NCI-H2227 treated with DMSO at 0.1 percent for 48 hours (cell line): Measurements from ENCODE around the gene LRRC4.
A peak's percentile ranks its signal among the peaks of the same experiment; 100 is the strongest.

ENCODE experiments used
- DNase-seq: peaks from one replicate; lab custom pipeline; 2025; lab: John Stamatoyannopoulos, UW

The LRRC4 gene

DNA sequence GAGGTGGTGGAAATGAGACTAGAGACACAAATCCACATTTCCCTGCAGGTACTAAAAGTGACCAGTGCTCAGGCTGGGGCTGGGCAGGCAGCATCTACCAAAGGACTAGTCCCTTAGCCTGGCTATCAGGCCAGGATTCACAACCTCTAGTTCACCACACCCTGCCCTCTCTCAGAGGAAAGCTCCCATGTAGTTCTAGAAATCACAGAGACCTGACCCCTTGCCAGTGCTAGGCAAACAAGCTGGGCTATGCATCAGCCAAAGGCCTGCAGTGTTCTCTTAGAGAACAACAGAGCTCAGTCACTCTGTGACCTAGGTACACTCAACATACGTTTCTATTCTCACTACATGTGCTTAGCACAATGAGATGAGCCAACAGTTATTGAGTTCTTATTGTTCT lies 26.7 kb upstream of the LRRC4 start:
- no peak for DNase-seq

DNA sequence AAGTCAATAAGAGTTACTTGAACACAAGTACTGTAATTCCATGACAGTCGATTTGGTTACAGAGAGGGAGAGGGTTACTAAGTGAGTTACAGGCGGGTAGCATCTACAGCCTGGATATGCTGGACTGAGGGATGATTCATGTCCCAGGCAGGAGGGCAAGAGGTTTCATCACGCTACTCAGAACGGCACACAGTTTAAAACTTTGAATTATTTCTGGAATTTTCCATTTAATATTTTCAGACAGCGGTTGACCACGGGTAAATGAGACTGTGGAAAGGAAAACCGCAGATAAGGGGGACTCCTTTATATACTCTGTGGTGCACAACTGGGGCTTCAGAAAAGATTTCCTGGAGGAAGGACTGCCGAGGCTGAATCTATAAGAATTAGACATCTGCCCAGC lies 25.7 kb upstream of the LRRC4 start:
- no peak for DNase-seq

- no peak for DNase-seq
Measured at GRCh38 chr7:128055637-128056036, 24.4 kb upstream of the LRRC4 start.

DNA sequence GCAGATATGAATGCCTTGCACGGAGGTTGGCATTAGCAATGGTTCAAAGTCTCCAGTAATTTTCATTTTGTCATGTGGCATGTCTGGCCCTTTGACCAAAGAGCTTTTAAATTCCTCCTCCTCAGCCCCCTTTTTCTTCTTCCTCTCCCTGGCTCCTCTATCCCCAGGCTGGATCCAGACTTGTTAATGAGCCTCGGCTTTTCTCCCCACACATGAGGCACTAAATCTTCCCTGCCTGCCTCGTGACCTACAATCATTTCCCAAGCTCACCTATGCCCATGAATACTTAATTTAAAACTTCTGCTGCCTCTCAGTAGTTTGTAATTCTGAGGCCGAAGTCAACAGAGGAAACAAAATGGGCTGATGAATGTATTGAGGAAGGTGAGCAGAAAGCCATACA lies 23.3 kb upstream of the LRRC4 start:
- DNase-seq: no peak

DNA sequence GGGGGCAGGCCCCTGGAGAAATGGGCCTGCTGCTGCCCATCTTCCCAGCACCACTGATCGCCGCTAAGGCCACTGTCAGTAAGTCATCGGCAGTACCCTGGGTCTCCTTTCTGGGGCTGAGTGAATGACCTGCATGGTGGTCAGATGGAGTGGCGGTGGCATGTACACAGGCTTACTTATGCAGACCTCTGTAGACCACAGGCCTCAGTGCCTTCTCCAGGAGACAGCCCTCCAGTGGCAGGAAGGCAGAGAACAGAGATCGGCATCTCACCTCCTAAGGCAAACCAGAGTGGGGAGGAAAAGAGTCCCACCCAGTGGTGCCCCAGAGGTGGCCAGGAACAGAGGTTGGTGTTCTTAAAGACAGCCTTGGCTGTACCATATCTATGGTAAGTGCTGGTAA lies 22.8 kb upstream of the LRRC4 start:
- no peak for DNase-seq

- peak; percentile 41 for DNase-seq
Measured at GRCh38 chr7:128053023-128053422, 21.8 kb upstream of the LRRC4 start.

DNA sequence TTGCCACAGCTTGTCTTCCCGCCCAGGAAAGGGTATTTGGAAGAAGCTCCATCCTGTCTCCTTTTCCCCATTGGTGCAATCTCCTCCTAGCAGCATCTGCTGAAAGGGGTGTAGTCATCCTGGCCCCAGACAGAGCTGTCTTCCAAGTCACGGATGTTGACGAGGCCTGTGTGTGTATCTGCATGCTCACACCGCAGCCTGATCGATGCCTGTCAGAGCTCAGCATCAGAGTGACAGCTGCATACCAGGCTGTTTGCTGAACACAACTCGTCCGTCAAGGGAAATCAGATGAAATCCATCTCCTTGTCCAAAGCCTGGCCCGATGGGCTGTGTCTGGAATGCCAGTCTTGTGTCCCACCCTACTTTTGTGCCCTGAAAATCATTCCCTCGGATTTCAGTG lies 21.2 kb upstream of the LRRC4 start:
- no peak for DNase-seq

GRCh38 chr7:128045766-128046165 lies 14.5 kb upstream of the LRRC4 start:
- DNase-seq: no peak

GRCh38 chr7:128045158-128045557 lies 13.9 kb upstream of the LRRC4 start:
- DNase-seq: no peak

- DNase-seq: no peak
Measured at GRCh38 chr7:128044064-128044463, 12.8 kb upstream of the LRRC4 start.

DNA sequence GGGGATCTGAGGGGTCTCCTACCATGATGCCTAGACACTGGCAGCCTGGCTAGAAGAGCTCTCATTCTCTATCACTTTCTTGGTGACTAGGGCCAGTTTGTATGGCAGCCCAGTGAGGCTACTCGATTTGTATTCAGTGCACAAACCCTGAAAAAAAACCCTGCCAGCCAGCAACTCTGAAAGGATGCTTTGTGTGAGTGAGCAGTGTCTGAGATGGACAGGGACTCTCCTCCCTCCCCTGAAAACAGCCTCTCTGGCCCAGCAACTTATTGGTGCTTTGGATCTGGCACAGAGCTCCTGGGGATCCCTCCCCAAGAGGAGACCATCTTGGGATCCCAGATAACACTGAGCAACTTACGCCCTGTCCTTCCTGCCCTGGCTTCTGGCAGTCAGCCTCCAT lies 10.8 kb upstream of the LRRC4 start:
- DNase-seq: no peak

- no peak for DNase-seq
Measured at GRCh38 chr7:128041203-128041602, 10.0 kb upstream of the LRRC4 start.

DNA sequence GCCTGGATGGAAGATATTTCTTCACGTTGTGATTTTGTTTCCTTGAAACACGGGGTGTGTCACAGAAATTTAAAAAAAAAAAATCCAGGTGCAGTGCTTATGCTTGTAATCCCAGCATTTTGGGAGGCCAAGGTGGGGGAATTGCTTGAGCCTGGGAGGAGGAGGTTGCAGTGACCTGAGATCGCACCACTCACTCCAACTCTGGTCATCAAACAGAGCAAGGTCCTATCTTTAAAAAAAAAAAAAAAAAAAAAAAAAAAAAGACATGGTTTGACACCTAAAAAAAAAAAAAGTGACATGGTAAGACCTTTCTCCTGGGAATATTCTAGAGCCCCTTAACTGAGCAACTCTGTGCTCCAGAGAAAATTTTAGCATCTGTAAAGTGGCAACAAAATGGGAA lies 9.0 kb upstream of the LRRC4 start:
- no peak for DNase-seq

DNA sequence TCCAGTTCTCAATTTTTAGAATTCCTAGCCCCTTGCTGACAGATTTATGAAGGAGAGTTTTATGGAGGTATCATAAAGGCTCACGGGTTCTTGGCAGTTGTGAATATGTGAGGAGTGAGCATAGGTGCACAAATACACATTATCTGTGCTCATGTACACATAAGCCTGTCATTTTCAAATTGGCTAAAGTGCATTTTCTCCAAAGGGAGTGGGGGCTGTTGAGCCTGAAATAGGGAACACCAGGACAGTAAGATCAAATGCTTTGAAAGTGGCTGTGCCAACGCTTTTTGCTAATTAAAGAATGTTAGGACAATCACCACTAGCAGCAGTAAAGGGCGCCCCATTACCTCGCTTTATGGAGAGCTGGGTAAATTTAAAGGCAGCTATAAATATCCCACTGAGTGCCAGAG lies 8.3 kb upstream of the LRRC4 start:
- DNase-seq: peak; percentile 52

GRCh38 chr7:128037880-128038619 lies 6.8 kb upstream of the LRRC4 start:
- DNase-seq: no peak

DNA sequence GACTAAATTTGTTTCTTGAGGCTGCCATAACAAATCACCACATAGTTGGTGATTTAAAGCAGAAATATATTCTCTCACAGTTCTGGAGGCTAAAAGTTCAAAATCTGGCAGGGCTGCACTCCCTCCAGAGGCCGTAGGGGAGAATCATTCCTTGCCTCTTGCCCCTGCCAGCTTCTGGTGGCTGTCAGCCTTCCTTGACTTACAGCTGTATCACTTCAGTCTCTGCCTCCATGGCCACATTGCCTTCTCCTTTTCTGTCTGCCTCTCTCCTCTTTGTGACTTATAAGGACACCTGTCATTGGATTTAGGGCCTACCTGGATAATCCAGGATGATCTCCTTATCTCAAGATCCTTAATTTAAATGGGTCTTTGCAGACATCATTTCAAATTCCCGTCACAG lies 5.8 kb upstream of the LRRC4 start:
- DNase-seq: no peak

GRCh38 chr7:128036226-128036940 lies 5.1 kb upstream of the LRRC4 start:
- DNase-seq: no peak

- peak; percentile 54 for DNase-seq
Measured at GRCh38 chr7:128035712-128036111, 4.5 kb upstream of the LRRC4 start.

DNA sequence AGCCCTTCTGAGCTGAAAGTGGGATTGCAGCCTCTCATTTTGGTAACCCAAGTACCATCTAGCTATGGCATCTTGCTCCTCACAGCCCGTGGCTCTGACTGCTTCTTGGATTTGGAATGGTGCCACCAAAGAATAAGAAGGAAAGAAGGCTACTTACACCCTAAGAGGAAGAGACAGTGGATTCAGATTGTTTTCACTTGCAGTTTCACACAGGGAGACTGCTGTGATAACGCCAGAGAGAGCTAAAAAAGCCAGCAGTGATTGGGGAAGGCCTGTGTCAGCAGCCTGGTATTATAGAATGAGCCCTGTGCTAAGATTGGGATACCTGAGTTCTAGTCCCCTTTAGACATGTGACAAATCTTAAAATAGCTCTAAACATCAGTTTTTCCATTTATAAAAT lies 3.6 kb upstream of the LRRC4 start:
- no peak for DNase-seq

DNA sequence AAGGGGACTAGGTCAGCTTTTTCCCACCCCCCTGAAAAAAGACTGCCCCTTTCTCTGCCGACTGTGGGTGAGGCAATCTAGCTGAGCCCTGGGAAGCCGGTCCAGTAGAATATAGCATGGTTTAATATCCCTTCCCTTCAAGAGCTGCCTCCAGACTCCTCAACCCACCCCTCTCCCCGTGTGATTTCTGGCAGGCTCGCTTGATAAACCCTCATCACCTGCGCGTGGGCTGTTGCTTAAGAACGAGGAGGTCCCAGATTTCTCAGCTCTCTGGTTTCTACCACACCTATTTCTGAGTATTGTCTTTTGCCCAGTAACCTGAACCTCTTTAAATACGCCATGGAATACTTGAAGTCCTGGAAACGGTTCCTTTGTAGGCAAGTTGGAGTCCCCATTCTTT lies 2.0 kb upstream of the LRRC4 start:
- DNase-seq: no peak

DNA sequence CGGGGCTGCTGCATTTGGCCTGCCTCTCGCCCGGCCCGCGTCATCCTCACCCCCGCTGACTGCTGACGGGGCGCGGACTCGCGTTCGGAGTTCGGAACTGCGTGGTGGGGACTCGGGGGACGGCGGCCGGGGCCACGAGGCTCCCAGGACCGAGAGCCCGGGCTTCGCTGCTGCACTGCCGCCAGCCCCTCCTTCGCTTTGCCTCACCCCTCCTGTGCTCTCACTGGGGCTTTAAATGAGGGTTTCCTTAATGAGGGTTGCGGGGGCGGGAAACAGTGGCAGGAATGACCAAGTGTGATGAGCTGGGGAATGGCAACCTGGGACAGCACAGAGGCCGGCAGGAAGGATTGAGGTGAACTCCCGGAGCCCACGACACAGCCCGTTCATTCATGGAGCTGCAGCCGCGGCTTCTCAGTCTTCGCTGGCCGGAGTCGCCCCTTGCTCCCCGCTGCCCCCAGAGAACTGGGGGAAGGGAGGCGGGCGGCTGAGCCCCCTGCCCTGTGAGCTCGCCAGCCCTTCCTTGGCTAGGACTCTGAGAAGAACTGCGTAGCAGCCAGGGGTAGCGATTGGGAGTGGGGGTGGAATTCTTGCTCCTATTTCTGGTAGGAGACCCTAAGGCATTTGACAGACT lies 1.5 kb upstream of the LRRC4 start:
- DNase-seq: no peak

- peak; percentile 86 for DNase-seq
Measured at GRCh38 chr7:128031901-128032604, 816 bp upstream of the LRRC4 start.

GRCh38 chr7:128030263-128030653 lies 979 bp downstream of the LRRC4 start:
- DNase-seq: no peak
